UCSD-AML1 (cell line): ENCODE results near the gene ARFGEF3.
"Not testable (repeated sequence)": the region's sequence is repeated elsewhere in the genome, so short reads cannot be mapped to it uniquely, and the experiment has no call there.

Experiments used
- DNase-seq: peaks from one replicate; lab custom pipeline; 2025; ENCODE audit not compliant: unreplicated experiment; lab: John Stamatoyannopoulos, UW

Gene ARFGEF3, protein sequence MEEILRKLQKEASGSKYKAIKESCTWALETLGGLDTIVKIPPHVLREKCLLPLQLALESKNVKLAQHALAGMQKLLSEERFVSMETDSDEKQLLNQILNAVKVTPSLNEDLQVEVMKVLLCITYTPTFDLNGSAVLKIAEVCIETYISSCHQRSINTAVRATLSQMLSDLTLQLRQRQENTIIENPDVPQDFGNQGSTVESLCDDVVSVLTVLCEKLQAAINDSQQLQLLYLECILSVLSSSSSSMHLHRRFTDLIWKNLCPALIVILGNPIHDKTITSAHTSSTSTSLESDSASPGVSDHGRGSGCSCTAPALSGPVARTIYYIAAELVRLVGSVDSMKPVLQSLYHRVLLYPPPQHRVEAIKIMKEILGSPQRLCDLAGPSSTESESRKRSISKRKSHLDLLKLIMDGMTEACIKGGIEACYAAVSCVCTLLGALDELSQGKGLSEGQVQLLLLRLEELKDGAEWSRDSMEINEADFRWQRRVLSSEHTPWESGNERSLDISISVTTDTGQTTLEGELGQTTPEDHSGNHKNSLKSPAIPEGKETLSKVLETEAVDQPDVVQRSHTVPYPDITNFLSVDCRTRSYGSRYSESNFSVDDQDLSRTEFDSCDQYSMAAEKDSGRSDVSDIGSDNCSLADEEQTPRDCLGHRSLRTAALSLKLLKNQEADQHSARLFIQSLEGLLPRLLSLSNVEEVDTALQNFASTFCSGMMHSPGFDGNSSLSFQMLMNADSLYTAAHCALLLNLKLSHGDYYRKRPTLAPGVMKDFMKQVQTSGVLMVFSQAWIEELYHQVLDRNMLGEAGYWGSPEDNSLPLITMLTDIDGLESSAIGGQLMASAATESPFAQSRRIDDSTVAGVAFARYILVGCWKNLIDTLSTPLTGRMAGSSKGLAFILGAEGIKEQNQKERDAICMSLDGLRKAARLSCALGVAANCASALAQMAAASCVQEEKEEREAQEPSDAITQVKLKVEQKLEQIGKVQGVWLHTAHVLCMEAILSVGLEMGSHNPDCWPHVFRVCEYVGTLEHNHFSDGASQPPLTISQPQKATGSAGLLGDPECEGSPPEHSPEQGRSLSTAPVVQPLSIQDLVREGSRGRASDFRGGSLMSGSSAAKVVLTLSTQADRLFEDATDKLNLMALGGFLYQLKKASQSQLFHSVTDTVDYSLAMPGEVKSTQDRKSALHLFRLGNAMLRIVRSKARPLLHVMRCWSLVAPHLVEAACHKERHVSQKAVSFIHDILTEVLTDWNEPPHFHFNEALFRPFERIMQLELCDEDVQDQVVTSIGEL (N-terminal part only)

DNA sequence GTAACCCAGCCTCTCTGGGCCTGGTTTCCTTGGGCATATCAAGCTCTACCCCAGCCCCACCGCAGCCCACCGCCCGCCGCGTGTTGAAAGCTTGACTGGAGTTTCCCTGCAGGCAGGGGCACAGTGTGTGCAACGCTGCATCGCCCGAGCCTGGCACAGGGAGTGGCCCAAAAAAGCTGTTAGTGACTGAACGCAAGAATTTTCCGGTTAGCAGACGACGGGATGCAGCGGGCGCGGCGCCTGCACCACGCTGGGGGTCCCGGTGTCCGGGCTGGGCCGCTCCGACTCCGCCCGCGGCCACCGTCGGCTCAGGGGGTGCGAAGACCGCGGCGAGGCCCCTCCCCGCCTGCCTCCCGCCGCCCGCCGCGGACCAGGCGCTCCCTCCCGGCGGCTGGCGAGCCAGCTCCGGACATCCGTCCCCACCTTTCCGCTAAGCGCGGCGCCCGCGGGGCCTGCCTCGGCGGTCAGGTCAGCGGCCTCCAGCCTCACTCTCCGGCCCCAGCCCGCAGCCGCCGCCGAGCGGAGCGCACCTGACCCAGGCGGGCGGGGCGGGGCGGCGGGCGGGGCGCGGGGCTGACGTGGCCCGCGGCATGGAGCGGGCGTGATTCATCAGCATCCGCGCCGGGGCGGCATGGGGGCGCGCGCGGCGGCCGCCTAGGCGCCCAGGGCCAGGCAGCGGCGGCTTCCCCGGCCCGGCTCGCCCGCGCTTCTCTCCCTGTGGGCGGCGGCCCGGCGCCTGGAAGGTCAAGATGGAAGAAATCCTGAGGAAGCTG lies at the start of gene ARFGEF3:
Gene ARFGEF3 (plus strand): TSS at position 602 of the 773 bp plus-strand sequence. CDS start 148 bp downstream, at position 750.
- no peak for DNase-seq

DNA sequence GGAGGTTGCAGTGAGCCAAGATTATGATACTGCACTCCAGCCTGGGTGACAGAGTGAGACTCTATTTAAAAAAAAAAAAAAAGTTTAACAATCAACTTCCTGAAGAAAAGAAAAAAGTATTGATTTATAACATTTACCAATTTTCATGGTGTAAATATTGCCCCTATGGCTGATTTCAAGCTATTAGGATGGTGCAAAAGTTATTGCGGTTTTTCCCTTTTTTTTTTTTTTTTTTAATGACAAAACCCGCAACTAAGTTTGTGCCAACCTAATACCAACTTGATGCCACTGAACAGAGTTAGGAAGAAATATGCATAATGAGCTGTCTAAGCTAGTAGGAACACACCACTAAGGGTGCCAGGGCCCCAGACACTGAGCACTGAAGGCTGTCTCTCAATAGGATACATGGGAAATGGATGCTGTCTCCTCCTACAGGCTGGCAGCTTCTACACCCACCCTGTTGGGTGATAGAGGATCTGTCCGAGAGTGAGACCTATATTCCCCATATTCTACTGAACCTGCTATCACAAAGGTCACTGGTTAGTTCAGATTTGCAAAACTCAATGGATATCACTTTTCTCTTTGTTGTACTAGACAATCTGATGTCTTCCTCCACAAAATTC lies 48.0 kb upstream of the ARFGEF3 start:
- no peak for DNase-seq

DNA sequence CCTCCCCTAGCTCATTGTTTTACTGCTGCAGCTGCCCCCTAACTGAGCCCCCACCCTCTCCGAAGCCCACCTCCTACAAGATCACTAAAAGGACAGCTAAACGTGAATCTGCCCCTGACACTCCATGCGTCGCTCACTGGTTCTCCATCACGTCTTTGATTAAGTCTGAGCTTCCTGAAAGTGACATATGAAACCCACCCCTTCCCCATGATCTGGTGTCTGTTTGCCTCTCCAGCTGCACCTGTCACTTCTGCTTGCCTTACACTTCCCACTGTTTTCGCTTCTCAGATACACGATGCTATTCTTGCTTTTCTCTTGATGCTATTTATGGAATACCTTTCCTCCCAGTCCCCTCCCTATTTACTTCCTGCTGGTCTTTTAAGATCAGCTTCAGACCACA lies 46.5 kb upstream of the ARFGEF3 start:
- DNase-seq = no peak

DNA sequence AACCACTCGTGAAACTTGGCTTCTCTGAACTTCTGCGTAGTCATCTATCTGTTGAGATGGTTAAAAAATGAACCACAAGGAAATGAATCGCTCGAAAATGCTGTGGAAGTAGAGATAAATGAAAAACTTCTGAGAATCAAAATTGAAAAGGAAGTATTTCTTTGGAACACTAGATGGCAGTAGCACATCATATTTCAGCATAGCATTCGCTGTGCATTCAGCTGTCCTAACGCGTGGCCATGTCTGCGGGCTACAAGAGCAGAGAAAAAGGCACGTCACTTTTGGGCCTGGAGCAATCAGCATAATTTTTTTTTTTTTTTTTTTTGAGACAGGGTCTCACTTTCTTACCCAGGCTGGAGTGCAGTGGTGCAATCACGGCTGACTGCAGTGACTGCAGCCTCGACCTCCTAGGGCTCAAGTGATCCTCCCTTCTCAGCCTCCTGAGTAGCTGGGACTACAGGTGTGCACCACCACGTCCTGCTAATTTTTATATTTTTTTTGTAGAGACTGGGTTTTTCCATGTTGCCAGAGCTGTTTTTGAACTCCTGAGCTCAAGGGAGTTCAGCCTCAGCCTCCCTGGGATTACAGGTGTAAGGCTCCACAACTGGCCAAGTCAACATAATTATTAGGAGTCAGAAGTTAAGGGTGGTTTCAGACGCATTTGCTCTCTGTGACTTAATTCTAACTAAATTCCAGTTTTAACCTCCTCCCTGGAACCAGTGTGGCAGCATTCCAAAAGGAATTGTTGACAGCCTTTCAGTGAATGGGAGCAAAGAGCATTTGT lies 45.7 kb upstream of the ARFGEF3 start:
- DNase-seq = peak; percentile 24

DNA sequence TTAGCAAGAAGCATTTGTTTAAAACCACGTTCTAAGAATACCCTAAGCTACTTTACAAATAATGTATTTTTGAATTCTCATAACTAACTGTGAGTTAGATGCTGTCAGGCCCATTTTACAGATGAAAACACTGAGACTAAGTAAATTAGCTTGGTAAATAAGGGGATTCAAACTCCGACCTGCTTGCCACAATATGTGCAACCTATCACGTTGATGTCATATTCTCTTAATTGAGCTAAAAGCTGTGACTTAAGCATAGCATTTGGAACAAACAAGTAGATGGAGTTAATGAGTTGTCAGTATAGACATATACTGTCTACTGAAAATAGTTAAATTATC lies 45.1 kb upstream of the ARFGEF3 start:
- no peak for DNase-seq

DNA sequence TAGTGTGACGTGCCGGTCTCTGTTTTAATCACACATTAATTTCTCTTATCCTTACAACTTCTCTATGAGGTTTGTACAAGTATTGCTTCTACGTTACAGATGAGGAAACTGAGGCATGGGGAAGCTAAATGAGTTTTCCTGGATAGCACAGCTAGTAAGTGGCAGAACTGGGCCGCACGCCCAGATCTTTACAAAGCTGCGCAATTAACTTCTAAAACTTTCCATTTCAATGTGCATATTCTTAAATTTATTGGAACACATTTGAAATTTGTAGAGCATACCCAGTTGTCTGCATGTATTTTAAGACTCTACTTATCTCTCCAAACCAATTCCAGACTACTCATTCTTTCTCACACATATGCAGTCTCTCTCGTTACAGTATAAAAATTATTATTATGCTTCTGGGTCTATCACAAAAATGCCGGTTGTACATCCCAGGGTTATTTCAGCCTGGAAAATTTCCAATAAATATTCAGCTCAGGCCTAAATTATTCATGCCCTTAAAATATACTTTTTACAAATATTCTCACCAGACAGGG lies 44.3 kb upstream of the ARFGEF3 start:
- no peak for DNase-seq

DNA sequence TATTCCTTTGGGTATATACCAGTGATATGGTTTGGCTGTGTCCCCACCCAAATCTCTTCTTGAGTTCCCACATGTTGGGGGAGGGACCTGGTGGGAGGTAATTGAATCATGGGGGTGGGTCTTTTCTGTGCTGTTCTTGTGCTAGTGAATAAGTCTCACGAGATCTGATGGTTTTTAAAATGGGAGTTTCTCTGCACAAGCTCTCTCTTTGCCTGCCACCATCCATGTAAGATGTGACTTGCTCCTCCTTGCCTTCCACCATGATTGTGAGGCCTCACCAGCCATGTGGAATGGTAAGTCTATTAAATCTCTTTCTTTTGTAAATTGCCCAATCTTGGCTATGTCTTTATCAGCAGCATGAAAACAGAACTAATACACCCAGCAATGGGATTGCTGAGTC lies 42.5 kb upstream of the ARFGEF3 start:
- not testable (repeated sequence) for DNase-seq

DNA sequence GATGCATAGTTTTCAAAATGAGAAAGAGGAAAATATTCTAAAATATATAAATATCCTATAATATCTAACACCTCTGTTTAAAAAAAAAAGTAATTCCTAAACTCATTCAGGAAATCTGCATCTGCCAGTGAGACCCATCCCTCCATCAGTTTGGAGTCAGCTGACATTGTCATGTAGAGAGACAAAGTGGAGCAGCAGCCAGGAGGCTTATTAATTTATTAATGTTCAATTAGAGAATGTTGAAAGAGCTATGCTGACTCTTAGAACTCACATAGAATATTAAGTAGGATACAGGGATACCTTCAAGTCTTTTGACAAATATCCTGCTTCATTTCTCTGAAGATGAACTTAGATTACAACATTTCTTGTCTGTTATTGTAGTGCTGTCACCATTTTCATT lies 41.8 kb upstream of the ARFGEF3 start:
- DNase-seq = no peak

DNA sequence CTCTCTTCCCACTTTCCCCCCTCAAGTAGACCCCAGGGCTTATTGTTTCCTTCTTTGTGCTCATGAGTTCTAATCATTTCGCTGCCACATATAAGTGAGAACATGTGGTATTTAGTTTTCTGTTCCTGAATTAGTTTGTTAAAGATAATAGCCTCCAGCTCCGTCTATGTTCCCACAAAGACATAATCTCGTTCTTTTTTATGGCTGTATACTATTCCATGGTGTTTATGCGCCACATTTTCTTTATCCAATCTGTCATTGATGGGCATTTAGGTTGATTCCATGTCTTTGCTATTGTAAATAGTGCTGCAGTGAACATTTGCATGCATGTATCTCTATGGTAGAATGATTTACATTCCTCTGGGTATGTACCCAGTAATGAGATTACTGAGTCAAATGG lies 37.6 kb upstream of the ARFGEF3 start:
- no peak for DNase-seq

DNA sequence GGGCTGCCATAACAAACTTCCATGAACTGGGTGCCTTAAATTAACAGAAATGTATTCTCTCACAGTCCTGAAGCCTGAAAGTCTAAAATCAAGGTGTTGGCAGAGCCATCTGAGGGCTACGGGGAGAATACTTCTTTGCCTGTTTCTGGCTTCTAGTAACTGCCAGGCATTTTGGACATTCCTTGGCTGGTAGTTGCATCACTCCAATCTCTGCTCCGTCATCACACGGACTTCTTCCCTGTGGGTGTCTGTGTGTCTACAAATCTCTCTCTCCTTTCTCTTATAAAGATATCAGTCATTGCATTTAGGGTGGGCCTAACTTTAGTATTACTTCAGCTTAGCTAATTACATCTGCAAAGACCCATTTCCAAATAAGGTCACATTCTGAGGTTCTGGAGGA lies 33.6 kb upstream of the ARFGEF3 start:
- no peak for DNase-seq

DNA sequence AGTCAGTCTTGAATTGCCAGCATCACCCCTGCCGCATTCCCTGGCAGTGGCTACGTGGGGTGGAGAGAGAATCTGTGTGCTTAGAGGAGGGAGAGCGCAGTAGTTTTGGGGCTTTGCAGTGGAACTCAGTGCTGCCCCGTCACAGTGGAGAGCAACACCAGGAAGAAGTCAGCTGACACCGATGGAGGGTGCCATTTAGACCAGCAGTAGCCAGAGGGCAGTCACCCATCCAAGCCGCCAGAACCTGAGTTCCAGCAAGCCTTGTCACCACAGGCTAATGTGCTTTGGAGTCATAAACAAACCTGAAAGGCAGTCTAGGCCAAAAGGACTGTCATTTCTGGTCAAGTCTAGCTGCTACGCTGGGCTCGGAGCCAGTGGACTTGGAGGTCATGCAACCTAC lies 32.5 kb upstream of the ARFGEF3 start:
- no peak for DNase-seq

DNA sequence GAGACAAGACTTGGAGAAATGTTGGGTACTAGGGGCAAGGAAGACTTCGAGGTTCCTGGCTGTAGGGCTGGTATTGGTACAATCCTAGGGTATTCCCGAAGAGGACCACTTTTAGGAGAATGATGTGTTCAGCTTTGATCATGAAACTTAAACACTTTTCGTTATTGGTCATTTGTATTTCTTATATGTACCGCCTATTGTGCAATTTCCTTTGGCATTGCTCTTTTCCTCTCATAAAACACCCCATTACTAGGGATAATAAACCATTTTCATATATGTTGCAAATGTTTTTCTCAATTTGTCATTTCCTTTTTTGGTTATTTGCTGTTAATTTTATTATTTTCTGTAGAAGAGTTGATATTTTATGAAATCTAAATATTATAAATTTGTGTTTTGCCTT lies 18.9 kb upstream of the ARFGEF3 start:
- no peak for DNase-seq

DNA sequence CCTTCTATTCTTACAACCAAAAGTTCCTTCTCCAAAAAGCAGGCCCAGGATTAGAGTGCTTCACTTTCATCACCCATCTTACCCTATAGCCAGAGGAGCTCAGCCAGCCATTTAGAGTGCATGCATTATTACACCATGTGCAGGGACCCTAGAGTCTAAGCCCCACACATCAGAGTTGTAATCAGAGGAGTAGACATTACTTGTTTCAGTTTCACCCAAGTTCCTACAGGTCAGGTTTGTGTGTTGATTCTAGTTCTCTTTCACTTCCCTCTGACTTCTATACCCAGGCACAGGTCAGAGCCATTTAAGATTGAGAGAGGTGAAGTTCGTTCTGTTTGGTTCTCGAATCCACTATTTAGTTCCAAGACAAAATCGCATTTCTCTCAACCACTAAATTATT lies 16.3 kb upstream of the ARFGEF3 start:
- no peak for DNase-seq

DNA sequence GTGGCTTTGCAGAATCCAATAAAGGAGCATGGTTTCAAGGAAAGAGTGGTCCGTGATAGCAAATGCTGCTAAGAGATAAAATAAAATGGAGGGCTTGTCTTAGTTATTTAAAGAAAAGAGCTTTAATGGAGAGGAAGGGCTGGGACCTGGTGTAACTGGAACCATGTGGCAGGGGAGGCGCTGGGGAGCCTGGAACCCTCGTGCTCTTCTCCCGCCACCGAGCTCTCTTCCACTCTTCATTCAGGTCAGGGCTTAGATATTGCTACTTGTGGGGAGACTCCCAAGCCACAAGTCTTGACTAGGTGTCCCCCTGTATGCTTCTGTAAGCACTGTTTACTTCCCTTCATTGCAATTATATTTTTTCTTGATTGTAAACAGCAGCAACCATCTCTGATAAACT lies 15.2 kb upstream of the ARFGEF3 start:
- DNase-seq = no peak

DNA sequence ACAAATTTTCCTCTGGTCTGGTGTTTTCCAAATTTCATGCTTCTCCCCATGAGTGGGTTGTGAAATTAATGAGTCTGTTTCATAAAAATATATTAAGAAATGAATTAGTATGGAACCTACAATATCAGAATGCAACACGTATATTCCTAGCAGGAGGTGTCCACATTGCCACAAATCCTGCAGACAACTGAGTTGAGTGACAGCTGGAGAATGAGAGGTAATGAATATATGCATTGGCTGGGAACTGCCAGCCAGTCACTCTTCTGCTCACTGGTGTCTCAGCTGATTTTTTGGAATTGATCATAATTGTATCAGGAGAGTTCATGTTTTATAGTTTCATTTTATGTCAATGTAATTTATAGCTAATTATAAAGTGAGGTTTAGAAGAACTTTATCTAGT lies 6.3 kb upstream of the ARFGEF3 start:
- no peak for DNase-seq

DNA sequence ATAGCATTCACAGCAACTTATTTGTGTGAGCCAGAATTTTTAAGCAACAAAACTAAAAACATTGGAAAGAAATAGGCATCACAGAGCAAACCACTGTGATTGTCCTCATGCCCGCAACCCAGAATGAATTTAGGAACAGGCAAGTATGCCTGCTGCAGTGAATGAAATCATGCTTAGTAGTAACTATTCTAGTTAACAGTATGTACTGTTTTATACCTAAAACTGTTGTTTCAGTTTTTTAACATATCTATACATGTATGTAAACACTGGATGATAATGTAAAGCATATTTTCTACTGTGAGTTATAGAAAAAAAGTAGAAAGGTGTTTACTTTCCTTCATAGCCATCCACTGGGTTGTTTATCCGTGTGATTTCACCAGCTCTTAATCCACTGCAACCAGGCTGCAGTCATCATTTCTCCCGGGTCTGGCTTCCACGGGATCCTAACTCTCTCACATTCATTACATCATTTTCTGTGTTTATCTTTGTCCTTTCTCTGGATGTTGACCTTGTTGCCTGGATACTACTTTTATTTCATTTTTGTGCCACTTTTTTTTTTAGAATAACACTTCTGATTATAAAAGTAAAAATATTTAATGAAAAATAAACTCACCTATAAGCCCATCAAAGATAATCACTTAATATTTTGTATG lies 3.6 kb upstream of the ARFGEF3 start:
- no peak for DNase-seq

DNA sequence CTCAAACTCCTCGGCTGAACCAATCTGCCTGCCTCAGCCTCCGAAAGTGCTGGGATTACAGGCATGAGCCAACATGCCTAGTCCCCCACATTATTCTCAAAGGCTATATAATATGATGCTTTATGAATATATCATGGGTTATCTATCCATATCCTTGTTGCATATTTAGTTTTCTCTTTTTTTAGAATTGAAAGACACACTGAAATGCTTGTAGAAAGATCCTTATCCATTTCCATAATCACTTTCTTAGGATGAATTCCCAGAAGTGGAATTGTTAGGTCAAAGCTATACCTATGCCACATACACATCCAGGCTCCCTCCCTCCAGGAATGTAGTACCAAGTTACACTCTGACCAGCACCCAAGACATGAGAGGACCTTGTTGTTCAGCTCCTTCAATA lies 2.5 kb upstream of the ARFGEF3 start:
- DNase-seq = no peak

DNA sequence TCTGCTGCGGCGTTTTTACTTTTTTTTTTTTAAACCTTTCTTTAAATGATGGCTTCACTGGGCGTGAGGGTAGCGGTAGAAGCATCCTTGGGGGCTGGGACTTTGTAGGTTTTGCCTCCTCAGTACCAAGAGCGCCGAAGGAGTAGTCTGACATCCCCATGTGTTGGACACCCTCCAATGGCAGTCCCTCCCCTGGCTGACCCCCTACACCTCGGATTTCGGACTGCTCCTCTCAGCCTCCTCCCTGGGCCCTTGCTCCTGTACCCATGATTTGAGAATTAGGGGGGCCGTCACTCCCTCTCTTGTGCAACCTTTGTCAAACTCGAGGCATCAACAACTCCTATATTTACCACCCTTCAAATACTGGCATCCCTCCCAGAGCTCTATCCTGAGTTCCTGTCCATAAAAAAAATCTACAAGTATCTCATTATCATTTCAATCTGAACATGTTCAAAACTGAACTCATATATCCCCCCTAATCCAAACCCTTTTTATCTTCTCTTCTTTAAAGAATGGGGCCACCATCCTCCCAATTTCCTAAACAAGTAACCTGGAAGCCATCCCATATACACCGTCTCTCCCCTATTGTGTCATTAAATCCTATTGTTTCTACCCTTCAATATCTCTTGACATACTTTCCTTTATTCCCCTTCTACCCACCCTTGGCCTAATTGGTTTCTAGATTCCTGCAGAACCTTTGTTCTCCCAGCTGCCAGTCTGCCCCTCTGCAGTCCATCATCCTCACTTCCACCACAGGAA lies 1.2 kb upstream of the ARFGEF3 start:
- no peak for DNase-seq
